Femur (tissue), 1 donor: Measurements from ENCODE around the gene LYPD6B.

ENCODE experiments used
- DNase-seq: peaks from one replicate; pipeline ENCODE4 v3.0.0-alpha.2; 2017

The LYPD6B gene

GRCh38 chr2:149167001-149167780, 128.7 kb downstream of the LYPD6B start:
- no peak for DNase-seq

- DNase-seq = no peak
Observed at GRCh38 chr2:149167941-149168340, 129.4 kb downstream of the LYPD6B start.

- DNase-seq = no peak
Observed at GRCh38 chr2:149169656-149170055, 131.2 kb downstream of the LYPD6B start.

GRCh38 chr2:149170156-149170555, 131.7 kb downstream of the LYPD6B start:
- DNase-seq = no peak

GRCh38 chr2:149170911-149171310, 132.4 kb downstream of the LYPD6B start:
- no peak for DNase-seq

- no peak for DNase-seq
Observed at GRCh38 chr2:149173220-149173619, 134.7 kb downstream of the LYPD6B start.

- DNase-seq = no peak
Observed at GRCh38 chr2:149175956-149176355, 137.5 kb downstream of the LYPD6B start.

- no peak for DNase-seq
Observed at GRCh38 chr2:149178612-149179011, 140.1 kb downstream of the LYPD6B start.

GRCh38 chr2:149180226-149180875, 141.9 kb downstream of the LYPD6B start:
- DNase-seq = no peak

GRCh38 chr2:149183187-149183586, 144.7 kb downstream of the LYPD6B start:
- DNase-seq = no peak

- no peak for DNase-seq
Observed at GRCh38 chr2:149184991-149185390, 146.5 kb downstream of the LYPD6B start.

GRCh38 chr2:149185942-149186490, 147.5 kb downstream of the LYPD6B start:
- no peak for DNase-seq

- DNase-seq = no peak
Observed at GRCh38 chr2:149187057-149187456, 148.6 kb downstream of the LYPD6B start.

- no peak for DNase-seq
Observed at GRCh38 chr2:149188291-149188690, 149.8 kb downstream of the LYPD6B start.

GRCh38 chr2:149189769-149190168, 151.3 kb downstream of the LYPD6B start:
- DNase-seq = no peak

GRCh38 chr2:149191915-149192314, 153.4 kb downstream of the LYPD6B start:
- no peak for DNase-seq

- DNase-seq = no peak
Observed at GRCh38 chr2:149192427-149192826, 153.9 kb downstream of the LYPD6B start.

GRCh38 chr2:149200109-149200520, 161.6 kb downstream of the LYPD6B start:
- no peak for DNase-seq

GRCh38 chr2:149204686-149205085, 166.2 kb downstream of the LYPD6B start:
- no peak for DNase-seq

- no peak for DNase-seq
Observed at GRCh38 chr2:149205143-149205542, 166.6 kb downstream of the LYPD6B start.

- DNase-seq = no peak
Observed at GRCh38 chr2:149213764-149214493, 175.4 kb downstream of the LYPD6B start.

- no peak for DNase-seq
Observed at GRCh38 chr2:149218497-149218896, 180.0 kb downstream of the LYPD6B start.

GRCh38 chr2:149219856-149220255, 181.4 kb downstream of the LYPD6B start:
- no peak for DNase-seq
